Vagina (tissue), 2 donors: ENCODE results near the gene PHKB. TPM values are rescaled to one million over a fixed set of nuclear protein-coding genes. Genes with fewer than 3 reads are reported as not detected.

Experiments used
- DNase-seq, 2 donors: peaks; one replicate each; pipeline ENCODE4 v3.0.0-alpha.2; 2017; ENCODE audit errors: extremely low spot score in 2 of 2
- H3K27ac ChIP-seq: fragments of 200-600 bp; sonication (generic); one replicate; pipeline ENCODE4 v1.5.1; 2019
- H3K27me3 ChIP-seq: fragments of 200-600 bp; sonication (generic); one replicate; pipeline ENCODE4 v1.5.1; 2019
- H3K36me3 ChIP-seq, 2 donors: fragments of 200-600 bp; sonication (generic); one replicate each; pipeline ENCODE4 v1.5.1; 2017 to 2019
- H3K4me1 ChIP-seq: fragments of 200-600 bp; sonication (generic); one replicate; pipeline ENCODE4 v1.5.1; 2019
- H3K4me3 ChIP-seq, 2 donors: fragments of 200-600 bp; sonication (generic); 1 replicate in 1 of 2; 2 replicates in 1 of 2; pipeline ENCODE4 v1.5.1; 2016 to 2019
- H3K9me3 ChIP-seq: fragments of 200-600 bp; sonication (generic); one replicate; pipeline ENCODE4 v1.5.1; 2019
- CTCF ChIP-seq, 3 experiments: fragments of 450-650 bp in 2 of 3; fragments of 200-600 bp in 1 of 3; sonication (generic) in 1 of 3; IDR thresholded peaks; one replicate each; pipeline ENCODE4 v1.5.1; 2017 to 2019; ENCODE audit warnings: antibody characterized with exemption in 3 of 3, mild to moderate bottlenecking in 2 of 3, moderate library complexity in 2 of 3
- POLR2A ChIP-seq, 2 donors: fragments of 450-650 bp; IDR thresholded peaks; one replicate each; pipeline ENCODE4 v1.6.1; 2017; ENCODE audit warnings: antibody characterized with exemption in 2 of 2, mild to moderate bottlenecking in 2 of 2, moderate library complexity in 2 of 2
- POLR2AphosphoS5 ChIP-seq, 2 donors: sonication (generic); formaldehyde crosslinking; IDR thresholded peaks; one replicate each; pipeline ENCODE4 v1.9.0; 2017; ENCODE audit warnings: antibody characterized with exemption in 2 of 2, mild to moderate bottlenecking in 2 of 2, low read depth in 1 of 2; ENCODE audit not compliant: insufficient read depth in 1 of 2
- intact Hi-C: fragments of 100-400 bp; cut with DNase I; formaldehyde crosslinking; loops from one replicate; pipeline ENCODE4 v1.15.1; 2023
- total RNA-seq: library from RNA; depleted of rRNA; stranded (reverse); fragments of >200 nt; gene quantifications from one replicate; pipeline ENCODE4 v1.2.3, GENCODE V29; 2016

Gene PHKB
- total RNA-seq, 1 donor from 2014 or later: 64.8 TPM

GRCh38 chr16:47640661-47641060 lies 179.5 kb downstream of the PHKB start:
- no peaks in the 10 kb centered on the region for H3K4me1 ChIP-seq
- no peak for DNase-seq
- TF ChIP-seq POLR2A (IDR thresholded peaks at IDR 0.05) (no peak), CTCF (IDR thresholded peaks at IDR 0.05) (no peak), POLR2AphosphoS5 (IDR thresholded peaks at IDR 0.05; ENCODE audit: insufficient read depth in 1 of 2, low read depth in 1 of 2) (no peak)
- intact Hi-C loops: no loop called here
- no peaks in the 10 kb centered on the region for H3K9me3 ChIP-seq
- H3K27ac ChIP-seq: no peak overlapping the region
- no peaks in the 10 kb centered on the region for H3K27me3 ChIP-seq
- peaks cover 0 to 5% of the 10 kb centered on the region in 2 donors for H3K36me3 ChIP-seq
- H3K4me3 ChIP-seq: no peak overlapping the region

GRCh38 chr16:47643323-47644000 lies 182.3 kb downstream of the PHKB start:
- Histone ChIP-seq H3K27ac (no peak overlapping the region), H3K36me3 (peaks cover 0 to 5% of the 10 kb centered on the region in 2 donors), H3K4me1 (no peaks in the 10 kb centered on the region), H3K4me3 (no peak overlapping the region), H3K27me3 (no peaks in the 10 kb centered on the region), H3K9me3 (no peaks in the 10 kb centered on the region)
- TF ChIP-seq POLR2A (IDR thresholded peaks at IDR 0.05) (no peak), POLR2AphosphoS5 (IDR thresholded peaks at IDR 0.05; ENCODE audit: insufficient read depth in 1 of 2, low read depth in 1 of 2) (no peak), CTCF (IDR thresholded peaks at IDR 0.05) (no peak)
- no peak for DNase-seq
- intact Hi-C loops: no loop called here

DNA sequence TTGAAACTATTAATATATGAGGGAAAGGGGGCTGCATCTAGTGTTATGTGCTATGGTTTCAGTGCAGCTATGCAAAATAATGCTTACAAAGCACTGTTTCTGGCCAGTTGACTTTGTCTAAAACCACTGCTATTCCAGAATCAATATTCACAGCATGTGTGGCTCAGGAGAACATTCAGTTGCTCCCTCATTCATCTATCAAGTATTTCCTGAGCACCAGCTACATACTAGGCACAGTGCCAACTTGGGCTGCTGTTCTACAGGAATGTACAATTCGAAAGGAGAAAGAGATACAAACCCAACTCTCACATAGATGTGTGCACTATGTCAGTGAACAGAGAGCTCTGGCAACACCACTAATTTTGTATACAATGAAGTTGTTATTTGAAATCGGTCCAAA lies 183.0 kb downstream of the PHKB start:
- Histone ChIP-seq H3K27ac (no peak overlapping the region), H3K4me3 (no peak overlapping the region), H3K9me3 (no peaks in the 10 kb centered on the region), H3K4me1 (no peaks in the 10 kb centered on the region), H3K36me3 (peaks cover 0 to 10% of the 10 kb centered on the region in 2 donors), H3K27me3 (no peaks in the 10 kb centered on the region)
- TF ChIP-seq CTCF (IDR thresholded peaks at IDR 0.05) (no peak), POLR2A (IDR thresholded peaks at IDR 0.05) (no peak), POLR2AphosphoS5 (IDR thresholded peaks at IDR 0.05; ENCODE audit: insufficient read depth in 1 of 2, low read depth in 1 of 2) (no peak)
- DNase-seq: no peak
- intact Hi-C loops: no loop called here

DNA sequence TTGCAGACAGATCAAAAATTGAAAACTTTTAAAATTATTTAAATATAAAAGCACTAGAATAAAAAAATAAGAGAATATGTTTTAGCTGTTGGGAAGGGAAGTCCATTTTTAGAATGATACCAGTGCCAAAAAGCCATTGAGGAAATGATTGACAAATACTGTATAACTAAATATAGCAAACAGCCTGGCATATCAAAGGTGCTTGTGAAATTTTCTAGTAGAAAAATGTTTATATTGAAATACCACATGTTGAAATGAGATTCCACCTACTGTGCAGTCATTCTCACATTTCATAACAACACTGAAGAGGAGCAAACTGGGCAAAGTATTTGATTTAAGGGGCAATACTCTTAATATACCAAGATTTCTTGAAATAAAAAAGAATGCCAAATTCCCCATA lies 183.5 kb downstream of the PHKB start:
- intact Hi-C loops: no loop called here
- no peak for DNase-seq
- Histone ChIP-seq H3K27ac (no peak overlapping the region), H3K27me3 (no peaks in the 10 kb centered on the region), H3K9me3 (no peaks in the 10 kb centered on the region), H3K4me3 (no peak overlapping the region), H3K36me3 (peaks cover 0 to 10% of the 10 kb centered on the region in 2 donors), H3K4me1 (no peaks in the 10 kb centered on the region)
- no peak for TF ChIP-seq POLR2A (IDR thresholded peaks at IDR 0.05)
- TF ChIP-seq CTCF (IDR thresholded peaks at IDR 0.05): no peak
- no peak for TF ChIP-seq POLR2AphosphoS5 (IDR thresholded peaks at IDR 0.05; ENCODE audit: insufficient read depth in 1 of 2, low read depth in 1 of 2)

DNA sequence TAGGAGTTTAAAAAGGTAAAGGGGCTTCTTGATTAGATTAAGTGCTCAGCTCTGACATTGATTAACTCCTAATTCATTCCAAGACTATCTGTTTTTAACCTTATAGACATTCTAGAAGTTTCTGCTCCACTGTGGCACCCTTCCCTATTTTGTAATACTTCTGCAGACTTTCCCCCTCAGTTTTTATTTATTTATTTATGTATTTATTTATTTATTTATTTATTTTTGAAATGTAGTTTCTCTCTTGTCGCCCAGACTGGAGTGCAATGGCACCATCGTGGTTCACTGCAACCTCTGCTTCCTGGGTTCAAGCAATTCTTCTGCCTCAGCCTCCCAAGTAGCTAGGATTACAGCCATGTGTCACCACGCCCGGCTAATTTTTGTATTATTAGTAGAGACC lies 185.8 kb downstream of the PHKB start:
- intact Hi-C loops: no loop called here
- no peak for DNase-seq
- no peak overlapping the region for H3K4me3 ChIP-seq
- peaks cover 0 to 19% of the 10 kb centered on the region in 2 donors for H3K36me3 ChIP-seq
- H3K27me3 ChIP-seq: no peaks in the 10 kb centered on the region
- H3K4me1 ChIP-seq: no peaks in the 10 kb centered on the region
- no peaks in the 10 kb centered on the region for H3K9me3 ChIP-seq
- no peak overlapping the region for H3K27ac ChIP-seq
- TF ChIP-seq POLR2AphosphoS5 (IDR thresholded peaks at IDR 0.05; ENCODE audit: insufficient read depth in 1 of 2, low read depth in 1 of 2) (no peak), POLR2A (IDR thresholded peaks at IDR 0.05) (no peak), CTCF (IDR thresholded peaks at IDR 0.05) (no peak)
